Liver (tissue), 3 donors: ENCODE results near the gene PPP1R16B.

ENCODE experiments used
- ATF3 ChIP-seq: IDR thresholded peaks from 2 replicates; pipeline ENCODE4 v1.6.1; 2016; ENCODE audit warnings: antibody characterized with exemption
- CTCF ChIP-seq: fragments of 150-350 bp; IDR thresholded peaks from 2 replicates; pipeline ENCODE4 v1.5.1; 2017; ENCODE audit warnings: improper control_type of control experiment, low read depth, low read length; ENCODE audit not compliant: missing input control
- FOXA1 ChIP-seq: IDR thresholded peaks from 2 replicates; pipeline ENCODE4 v1.6.1; 2016; ENCODE audit warnings: antibody characterized with exemption
- GABPA ChIP-seq, 2 donors: IDR thresholded peaks in 1 of 2; conservative IDR thresholded peaks in 1 of 2; 2 replicates each; pipeline ENCODE4 v1.6.1; 2016; ENCODE audit warnings: antibody characterized with exemption in 2 of 2, mild to moderate bottlenecking in 1 of 2, moderate library complexity in 1 of 2
- HNF4G ChIP-seq: IDR thresholded peaks from 2 replicates; pipeline ENCODE4 v1.6.1; 2016; ENCODE audit warnings: antibody characterized with exemption
- JUND ChIP-seq, 2 donors: IDR thresholded peaks; 2 replicates each; pipeline ENCODE4 v1.6.1; 2016; ENCODE audit warnings: antibody characterized with exemption in 2 of 2
- NR2F2 ChIP-seq: IDR thresholded peaks from 2 replicates; pipeline ENCODE4 v1.6.1; 2016; ENCODE audit warnings: antibody characterized with exemption
- RAD21 ChIP-seq, 2 donors: IDR thresholded peaks; 2 replicates each; pipeline ENCODE4 v1.6.1; 2016; ENCODE audit warnings: antibody characterized with exemption in 2 of 2, mild to moderate bottlenecking in 2 of 2
- SP1 ChIP-seq: IDR thresholded peaks from 2 replicates; pipeline ENCODE4 v1.6.1; 2018; ENCODE audit warnings: antibody characterized with exemption, mild to moderate bottlenecking
- TAF1 ChIP-seq: conservative IDR thresholded peaks from 2 replicates; pipeline ENCODE4 v1.6.1; 2016; ENCODE audit warnings: antibody characterized with exemption, mild to moderate bottlenecking
- YY1 ChIP-seq: IDR thresholded peaks from 2 replicates; pipeline ENCODE4 v1.6.1; 2016; ENCODE audit warnings: antibody characterized with exemption, mild to moderate bottlenecking
- ZBTB33 ChIP-seq: IDR thresholded peaks from 2 replicates; pipeline ENCODE4 v1.6.1; 2016; ENCODE audit warnings: antibody characterized with exemption
- TF ChIP-seq, protein P1 (sequence below): IDR thresholded peaks from 2 replicates; pipeline ENCODE4 v1.6.1; 2016; ENCODE audit warnings: antibody characterized with exemption
- TF ChIP-seq, protein P2 (sequence below): IDR thresholded peaks from 2 replicates; pipeline ENCODE4 v1.6.1; 2016; ENCODE audit warnings: antibody characterized with exemption, mild to moderate bottlenecking
- donor health status: healthy.
- donor health status: healthy.

DNA sequence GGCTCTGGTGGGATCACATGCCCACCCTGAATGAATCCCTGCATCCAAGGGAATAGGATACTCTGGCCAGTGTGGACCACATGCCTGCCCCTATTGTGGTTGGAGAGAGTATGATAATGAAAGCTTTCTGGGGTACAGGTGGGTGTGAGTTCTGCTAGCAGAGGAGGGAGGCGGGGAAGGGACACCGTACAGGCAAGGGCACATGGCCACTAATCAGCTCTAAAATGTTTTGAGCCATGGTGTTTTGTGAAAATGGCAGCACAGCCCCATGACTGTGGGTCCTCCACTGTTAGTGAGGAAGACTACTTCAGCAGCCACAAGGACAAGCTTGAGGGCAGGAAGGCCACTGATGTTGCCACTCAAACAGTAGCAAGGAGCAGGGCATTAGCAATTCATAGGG lies 144.8 kb downstream of the PPP1R16B start:
- no peak for TF ChIP-seq CTCF
- no peak for TF ChIP-seq ZBTB33
- no peak for TF ChIP-seq GABPA (IDR thresholded peaks at IDR 0.05 in 1 of 2, conservative IDR thresholded peaks at IDR 0.05 in 1 of 2)
- TF ChIP-seq, protein P1, sequence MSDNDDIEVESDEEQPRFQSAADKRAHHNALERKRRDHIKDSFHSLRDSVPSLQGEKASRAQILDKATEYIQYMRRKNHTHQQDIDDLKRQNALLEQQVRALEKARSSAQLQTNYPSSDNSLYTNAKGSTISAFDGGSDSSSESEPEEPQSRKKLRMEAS, result no peak
- no peak for TF ChIP-seq RAD21 (IDR thresholded peaks at IDR 0.05)
- TF ChIP-seq TAF1, result no peak
- TF ChIP-seq YY1, result no peak
- no peak for TF ChIP-seq HNF4G
- no peak for TF ChIP-seq FOXA1
- TF ChIP-seq JUND (IDR thresholded peaks at IDR 0.05), result no peak
- TF ChIP-seq, protein P2, sequence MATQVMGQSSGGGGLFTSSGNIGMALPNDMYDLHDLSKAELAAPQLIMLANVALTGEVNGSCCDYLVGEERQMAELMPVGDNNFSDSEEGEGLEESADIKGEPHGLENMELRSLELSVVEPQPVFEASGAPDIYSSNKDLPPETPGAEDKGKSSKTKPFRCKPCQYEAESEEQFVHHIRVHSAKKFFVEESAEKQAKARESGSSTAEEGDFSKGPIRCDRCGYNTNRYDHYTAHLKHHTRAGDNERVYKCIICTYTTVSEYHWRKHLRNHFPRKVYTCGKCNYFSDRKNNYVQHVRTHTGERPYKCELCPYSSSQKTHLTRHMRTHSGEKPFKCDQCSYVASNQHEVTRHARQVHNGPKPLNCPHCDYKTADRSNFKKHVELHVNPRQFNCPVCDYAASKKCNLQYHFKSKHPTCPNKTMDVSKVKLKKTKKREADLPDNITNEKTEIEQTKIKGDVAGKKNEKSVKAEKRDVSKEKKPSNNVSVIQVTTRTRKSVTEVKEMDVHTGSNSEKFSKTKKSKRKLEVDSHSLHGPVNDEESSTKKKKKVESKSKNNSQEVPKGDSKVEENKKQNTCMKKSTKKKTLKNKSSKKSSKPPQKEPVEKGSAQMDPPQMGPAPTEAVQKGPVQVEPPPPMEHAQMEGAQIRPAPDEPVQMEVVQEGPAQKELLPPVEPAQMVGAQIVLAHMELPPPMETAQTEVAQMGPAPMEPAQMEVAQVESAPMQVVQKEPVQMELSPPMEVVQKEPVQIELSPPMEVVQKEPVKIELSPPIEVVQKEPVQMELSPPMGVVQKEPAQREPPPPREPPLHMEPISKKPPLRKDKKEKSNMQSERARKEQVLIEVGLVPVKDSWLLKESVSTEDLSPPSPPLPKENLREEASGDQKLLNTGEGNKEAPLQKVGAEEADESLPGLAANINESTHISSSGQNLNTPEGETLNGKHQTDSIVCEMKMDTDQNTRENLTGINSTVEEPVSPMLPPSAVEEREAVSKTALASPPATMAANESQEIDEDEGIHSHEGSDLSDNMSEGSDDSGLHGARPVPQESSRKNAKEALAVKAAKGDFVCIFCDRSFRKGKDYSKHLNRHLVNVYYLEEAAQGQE, result no peak
- no peak for TF ChIP-seq ATF3
- TF ChIP-seq SP1, result no peak
- no peak for TF ChIP-seq NR2F2
